SK-N-SH treated with all-trans-retinoic acid at 6 μM for 48 hours (cell line): Measurements from ENCODE around the gene ADAM11.
"Not testable (repeated sequence)": the region's sequence is repeated elsewhere in the genome, so short reads cannot be mapped to it uniquely, and the experiment has no call there.

Source experiments
- ARNTL ChIP-seq: fragments of 450-650 bp; formaldehyde crosslinking; IDR thresholded peaks from 2 replicates; pipeline ENCODE4 v1.5.0; 2020; ENCODE audit warnings: low read depth, mild to moderate bottlenecking, moderate library complexity, borderline replicate concordance
- CSDC2 ChIP-seq: fragments of 250-450 bp; sonication (Bioruptor Pico); IDR thresholded peaks from 2 replicates; pipeline ENCODE4 v1.5.0; 2020; ENCODE audit warnings: mild to moderate bottlenecking, moderate library complexity
- ESRRG ChIP-seq: fragments of 250-450 bp; sonication (Bioruptor Pico); IDR thresholded peaks from 2 replicates; pipeline ENCODE4 v1.6.1; 2021; ENCODE audit warnings: mild to moderate bottlenecking
- ISL1 ChIP-seq: fragments of 250-450 bp; sonication (Bioruptor Pico); IDR thresholded peaks from 2 replicates; pipeline ENCODE4 v2.1.2; 2022; ENCODE audit warnings: mild to moderate bottlenecking, moderate library complexity
- SNAI2 ChIP-seq: fragments of 250-450 bp; sonication (Bioruptor Pico); IDR thresholded peaks from 2 replicates; pipeline ENCODE4 v1.5.0; 2020; ENCODE audit warnings: mild to moderate bottlenecking, moderate library complexity
- TOX ChIP-seq: fragments of 250-450 bp; sonication (Bioruptor Pico); IDR thresholded peaks from 2 replicates; pipeline ENCODE4 v1.8.0; 2021; ENCODE audit warnings: mild to moderate bottlenecking, moderate library complexity, borderline replicate concordance
- ZC3H10 ChIP-seq: fragments of 250-450 bp; sonication (Bioruptor Pico); IDR thresholded peaks from 2 replicates; pipeline ENCODE4 v1.5.1; 2021; ENCODE audit warnings: mild to moderate bottlenecking, moderate library complexity
- ZFP3 ChIP-seq: fragments of 250-450 bp; sonication (Bioruptor Pico); IDR thresholded peaks from 2 replicates; pipeline ENCODE4 v1.5.0; 2020; ENCODE audit warnings: mild to moderate bottlenecking, moderate library complexity
- ZFP30 ChIP-seq: fragments of 450-650 bp; formaldehyde crosslinking; IDR thresholded peaks from 2 replicates; pipeline ENCODE4 v1.5.0; 2022; ENCODE audit warnings: mild to moderate bottlenecking, moderate library complexity
- ZNF8 ChIP-seq: fragments of 450-650 bp; formaldehyde crosslinking; IDR thresholded peaks from 2 replicates; pipeline ENCODE4 v1.5.0; 2020; ENCODE audit warnings: mild to moderate bottlenecking, moderate library complexity
- TF ChIP-seq, protein P1 (sequence below): fragments of 250-450 bp; sonication (Bioruptor Pico); IDR thresholded peaks from 2 replicates; pipeline ENCODE4 v1.5.1; 2021; ENCODE audit warnings: mild to moderate bottlenecking, moderate library complexity
- TF ChIP-seq, protein P2 (sequence below): fragments of 250-450 bp; sonication (Bioruptor Pico); IDR thresholded peaks from 2 replicates; pipeline ENCODE4 v1.8.0; 2021; ENCODE audit warnings: low read depth, mild to moderate bottlenecking, moderate library complexity, borderline replicate concordance
- TF ChIP-seq, protein P3 (sequence below): fragments of 250-450 bp; sonication (Bioruptor Pico); IDR thresholded peaks from 2 replicates; pipeline ENCODE4 v1.5.1; 2020; ENCODE audit warnings: low read depth, mild to moderate bottlenecking, moderate library complexity
- TF ChIP-seq, protein P4 (sequence below): fragments of 250-450 bp; sonication (Bioruptor Pico); IDR thresholded peaks from 2 replicates; pipeline ENCODE4 v1.5.0; 2020; ENCODE audit warnings: mild to moderate bottlenecking, moderate library complexity

DNA sequence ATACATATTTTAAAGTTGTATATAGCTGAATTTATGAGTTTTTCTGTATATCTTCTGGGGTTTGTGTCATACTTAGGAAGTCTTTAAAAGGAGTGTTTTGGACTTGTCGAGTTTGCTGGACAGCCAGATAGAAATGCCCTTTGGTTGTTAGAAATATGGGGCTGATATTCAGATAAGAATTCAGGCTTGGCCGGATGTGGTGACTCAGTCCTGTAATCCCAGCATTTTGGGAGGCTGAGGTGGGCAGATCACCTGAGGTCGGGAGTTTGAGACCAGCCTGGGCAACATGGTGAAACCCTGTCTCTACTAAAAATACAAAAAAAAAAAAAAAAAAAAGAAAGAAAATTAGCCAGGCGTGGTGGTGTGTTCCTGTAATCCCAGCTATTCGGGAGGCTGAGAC lies 13.1 kb upstream of the ADAM11 start:
- TF ChIP-seq, protein P1, sequence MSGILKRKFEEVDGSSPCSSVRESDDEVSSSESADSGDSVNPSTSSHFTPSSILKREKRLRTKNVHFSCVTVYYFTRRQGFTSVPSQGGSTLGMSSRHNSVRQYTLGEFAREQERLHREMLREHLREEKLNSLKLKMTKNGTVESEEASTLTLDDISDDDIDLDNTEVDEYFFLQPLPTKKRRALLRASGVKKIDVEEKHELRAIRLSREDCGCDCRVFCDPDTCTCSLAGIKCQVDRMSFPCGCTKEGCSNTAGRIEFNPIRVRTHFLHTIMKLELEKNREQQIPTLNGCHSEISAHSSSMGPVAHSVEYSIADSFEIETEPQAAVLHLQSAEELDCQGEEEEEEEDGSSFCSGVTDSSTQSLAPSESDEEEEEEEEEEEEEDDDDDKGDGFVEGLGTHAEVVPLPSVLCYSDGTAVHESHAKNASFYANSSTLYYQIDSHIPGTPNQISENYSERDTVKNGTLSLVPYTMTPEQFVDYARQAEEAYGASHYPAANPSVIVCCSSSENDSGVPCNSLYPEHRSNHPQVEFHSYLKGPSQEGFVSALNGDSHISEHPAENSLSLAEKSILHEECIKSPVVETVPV (CRISPR knock-in tag), result not testable (repeated sequence)
- not testable (repeated sequence) for TF ChIP-seq ARNTL, ZFP30, ESRRG, CSDC2, TOX, ZFP3, ZNF8, ISL1, SNAI2, ZC3H10 (CRISPR knock-in tag)
- TF ChIP-seq, protein P2, sequence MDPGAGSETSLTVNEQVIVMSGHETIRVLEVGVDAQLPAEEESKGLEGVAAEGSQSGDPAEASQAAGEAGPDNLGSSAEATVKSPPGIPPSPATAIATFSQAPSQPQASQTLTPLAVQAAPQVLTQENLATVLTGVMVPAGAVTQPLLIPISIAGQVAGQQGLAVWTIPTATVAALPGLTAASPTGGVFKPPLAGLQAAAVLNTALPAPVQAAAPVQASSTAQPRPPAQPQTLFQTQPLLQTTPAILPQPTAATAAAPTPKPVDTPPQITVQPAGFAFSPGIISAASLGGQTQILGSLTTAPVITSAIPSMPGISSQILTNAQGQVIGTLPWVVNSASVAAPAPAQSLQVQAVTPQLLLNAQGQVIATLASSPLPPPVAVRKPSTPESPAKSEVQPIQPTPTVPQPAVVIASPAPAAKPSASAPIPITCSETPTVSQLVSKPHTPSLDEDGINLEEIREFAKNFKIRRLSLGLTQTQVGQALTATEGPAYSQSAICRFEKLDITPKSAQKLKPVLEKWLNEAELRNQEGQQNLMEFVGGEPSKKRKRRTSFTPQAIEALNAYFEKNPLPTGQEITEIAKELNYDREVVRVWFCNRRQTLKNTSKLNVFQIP, result not testable (repeated sequence)
- TF ChIP-seq, protein P3, sequence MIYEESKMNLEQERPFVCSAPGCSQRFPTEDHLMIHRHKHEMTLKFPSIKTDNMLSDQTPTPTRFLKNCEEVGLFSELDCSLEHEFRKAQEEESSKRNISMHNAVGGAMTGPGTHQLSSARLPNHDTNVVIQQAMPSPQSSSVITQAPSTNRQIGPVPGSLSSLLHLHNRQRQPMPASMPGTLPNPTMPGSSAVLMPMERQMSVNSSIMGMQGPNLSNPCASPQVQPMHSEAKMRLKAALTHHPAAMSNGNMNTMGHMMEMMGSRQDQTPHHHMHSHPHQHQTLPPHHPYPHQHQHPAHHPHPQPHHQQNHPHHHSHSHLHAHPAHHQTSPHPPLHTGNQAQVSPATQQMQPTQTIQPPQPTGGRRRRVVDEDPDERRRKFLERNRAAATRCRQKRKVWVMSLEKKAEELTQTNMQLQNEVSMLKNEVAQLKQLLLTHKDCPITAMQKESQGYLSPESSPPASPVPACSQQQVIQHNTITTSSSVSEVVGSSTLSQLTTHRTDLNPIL (CRISPR knock-in tag), result not testable (repeated sequence)
- TF ChIP-seq, protein P4, sequence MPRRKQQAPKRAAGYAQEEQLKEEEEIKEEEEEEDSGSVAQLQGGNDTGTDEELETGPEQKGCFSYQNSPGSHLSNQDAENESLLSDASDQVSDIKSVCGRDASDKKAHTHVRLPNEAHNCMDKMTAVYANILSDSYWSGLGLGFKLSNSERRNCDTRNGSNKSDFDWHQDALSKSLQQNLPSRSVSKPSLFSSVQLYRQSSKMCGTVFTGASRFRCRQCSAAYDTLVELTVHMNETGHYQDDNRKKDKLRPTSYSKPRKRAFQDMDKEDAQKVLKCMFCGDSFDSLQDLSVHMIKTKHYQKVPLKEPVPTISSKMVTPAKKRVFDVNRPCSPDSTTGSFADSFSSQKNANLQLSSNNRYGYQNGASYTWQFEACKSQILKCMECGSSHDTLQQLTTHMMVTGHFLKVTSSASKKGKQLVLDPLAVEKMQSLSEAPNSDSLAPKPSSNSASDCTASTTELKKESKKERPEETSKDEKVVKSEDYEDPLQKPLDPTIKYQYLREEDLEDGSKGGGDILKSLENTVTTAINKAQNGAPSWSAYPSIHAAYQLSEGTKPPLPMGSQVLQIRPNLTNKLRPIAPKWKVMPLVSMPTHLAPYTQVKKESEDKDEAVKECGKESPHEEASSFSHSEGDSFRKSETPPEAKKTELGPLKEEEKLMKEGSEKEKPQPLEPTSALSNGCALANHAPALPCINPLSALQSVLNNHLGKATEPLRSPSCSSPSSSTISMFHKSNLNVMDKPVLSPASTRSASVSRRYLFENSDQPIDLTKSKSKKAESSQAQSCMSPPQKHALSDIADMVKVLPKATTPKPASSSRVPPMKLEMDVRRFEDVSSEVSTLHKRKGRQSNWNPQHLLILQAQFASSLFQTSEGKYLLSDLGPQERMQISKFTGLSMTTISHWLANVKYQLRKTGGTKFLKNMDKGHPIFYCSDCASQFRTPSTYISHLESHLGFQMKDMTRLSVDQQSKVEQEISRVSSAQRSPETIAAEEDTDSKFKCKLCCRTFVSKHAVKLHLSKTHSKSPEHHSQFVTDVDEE (CRISPR knock-in tag), result not testable (repeated sequence)
